ENCODE data around the gene PRR5L.
"Not testable (repeated sequence)": the region's sequence is repeated elsewhere in the genome, so short reads cannot be mapped to it uniquely, and the experiment has no call there.

Gene PRR5L

GRCh38 chr11:36488096-36488495 is 192.0 kb downstream of the PRR5L start:
- DNase-seq (ENCODE audit: extremely low read depth in 1 of 2, low read depth in 1 of 2): no peak

GRCh38 chr11:36490026-36490806 is 194.1 kb downstream of the PRR5L start:
- DNase-seq (ENCODE audit: extremely low read depth in 1 of 2, low read depth in 1 of 2): no peak

DNA sequence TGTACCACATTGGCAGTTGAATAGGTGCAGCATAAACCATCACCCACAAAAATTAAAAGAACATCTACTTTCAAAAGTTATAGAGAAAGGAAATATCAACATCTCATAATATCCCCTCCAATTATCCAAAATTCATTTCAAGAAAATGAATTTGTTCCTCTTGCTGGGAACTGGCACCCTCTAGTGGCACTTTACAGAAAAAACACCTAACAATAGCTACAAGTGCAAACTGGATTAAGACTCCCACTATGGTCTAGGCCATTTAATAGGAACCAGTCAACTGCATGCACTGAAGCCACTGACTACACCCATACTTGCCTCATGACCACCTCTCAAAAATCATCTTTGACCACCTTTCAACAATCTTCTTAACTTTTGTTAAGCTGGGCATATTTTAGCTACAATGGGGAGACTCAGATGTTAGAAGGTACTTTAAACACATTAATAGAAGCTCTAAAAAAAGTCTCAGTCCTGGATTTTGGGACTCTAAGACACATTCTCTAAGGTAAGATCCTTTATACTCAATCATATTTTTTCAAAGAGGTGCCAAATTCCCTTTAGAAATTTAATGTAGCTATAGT is 196.7 kb downstream of the PRR5L start:
- DNase-seq (ENCODE audit: extremely low read depth in 1 of 2, low read depth in 1 of 2): no peak

DNA sequence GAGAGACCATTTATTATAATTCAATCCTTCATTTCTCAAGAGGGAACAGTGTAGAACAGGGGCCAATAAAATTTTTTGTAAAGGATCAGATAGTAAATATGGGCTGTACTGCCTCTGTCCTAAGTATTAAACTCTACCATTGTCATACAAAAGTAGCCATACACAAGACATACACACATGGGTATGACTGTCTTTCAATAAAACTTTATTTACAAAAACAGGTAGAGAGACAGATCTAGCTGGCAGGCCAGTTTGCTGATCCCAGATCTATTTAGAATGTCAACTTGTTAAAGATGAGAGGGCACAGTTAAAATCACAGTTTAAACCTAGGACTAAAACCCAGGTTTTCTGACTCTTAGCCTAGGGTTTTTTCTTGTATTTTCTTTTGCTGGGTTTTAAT is 197.2 kb downstream of the PRR5L start:
- DNase-seq (ENCODE audit: extremely low read depth in 1 of 2, low read depth in 1 of 2): no peak

- DNase-seq (ENCODE audit: extremely low read depth in 1 of 2, low read depth in 1 of 2): no peak
Observed at GRCh38 chr11:36498721-36499120, 202.6 kb downstream of the PRR5L start.

DNA sequence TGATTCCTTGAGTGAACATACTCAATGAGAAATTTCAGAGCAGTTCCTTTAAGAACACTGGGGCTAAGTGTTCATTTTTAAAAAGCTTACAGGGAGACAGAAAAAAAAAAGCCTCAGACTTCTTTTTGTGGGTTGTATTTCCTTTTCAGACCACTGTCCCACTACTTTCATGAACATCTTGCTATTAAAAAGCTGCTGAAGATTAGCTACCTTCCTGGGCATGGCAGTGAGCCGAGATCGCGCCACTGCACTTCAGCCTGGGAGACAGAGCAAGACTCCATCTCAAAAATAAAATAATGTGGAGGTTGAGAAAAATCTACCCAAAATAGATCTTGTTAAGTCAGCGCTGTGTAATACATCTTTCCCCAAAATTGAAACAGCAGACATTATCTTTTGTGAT is 203.2 kb downstream of the PRR5L start:
- DNase-seq (ENCODE audit: extremely low read depth in 1 of 2, low read depth in 1 of 2): no peak

GRCh38 chr11:36500315-36500721 is 204.2 kb downstream of the PRR5L start:
- no peak for DNase-seq (ENCODE audit: extremely low read depth in 1 of 2, low read depth in 1 of 2)

- DNase-seq (ENCODE audit: extremely low read depth in 1 of 2, low read depth in 1 of 2): no peak
Observed at GRCh38 chr11:36501236-36501635, 205.1 kb downstream of the PRR5L start.

DNA sequence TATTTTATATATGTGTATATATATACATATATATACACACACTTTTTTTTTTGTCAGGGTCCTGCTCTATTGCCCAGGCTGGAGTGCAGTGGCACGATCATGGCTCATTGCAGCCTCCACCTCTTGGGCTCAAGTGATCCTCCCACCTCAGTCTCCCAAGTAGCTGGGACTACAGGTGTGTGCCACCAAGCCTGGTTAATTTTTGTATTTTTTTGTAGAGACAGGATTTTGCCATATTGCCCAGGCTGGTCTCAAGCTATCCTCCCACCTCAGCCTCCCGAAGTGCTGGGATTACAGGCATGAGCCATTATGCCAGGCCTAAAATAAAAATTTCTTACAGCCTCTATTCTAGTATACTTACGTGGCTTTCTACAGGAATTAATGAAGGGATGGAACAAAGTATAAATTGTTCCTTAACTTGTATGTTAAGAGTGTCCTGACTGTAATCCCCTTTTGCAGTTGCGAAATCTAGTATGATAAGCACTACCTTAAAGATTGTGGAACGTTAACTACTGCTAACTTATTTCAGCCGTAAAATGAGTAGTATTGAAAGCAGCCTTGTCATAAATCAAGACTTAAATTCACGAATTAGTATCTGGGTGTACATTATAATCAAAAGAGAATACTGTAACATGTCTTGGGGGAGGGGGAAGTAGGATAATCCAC is 211.9 kb downstream of the PRR5L start:
- no peak for DNase-seq (ENCODE audit: extremely low read depth in 1 of 2, low read depth in 1 of 2)

DNA sequence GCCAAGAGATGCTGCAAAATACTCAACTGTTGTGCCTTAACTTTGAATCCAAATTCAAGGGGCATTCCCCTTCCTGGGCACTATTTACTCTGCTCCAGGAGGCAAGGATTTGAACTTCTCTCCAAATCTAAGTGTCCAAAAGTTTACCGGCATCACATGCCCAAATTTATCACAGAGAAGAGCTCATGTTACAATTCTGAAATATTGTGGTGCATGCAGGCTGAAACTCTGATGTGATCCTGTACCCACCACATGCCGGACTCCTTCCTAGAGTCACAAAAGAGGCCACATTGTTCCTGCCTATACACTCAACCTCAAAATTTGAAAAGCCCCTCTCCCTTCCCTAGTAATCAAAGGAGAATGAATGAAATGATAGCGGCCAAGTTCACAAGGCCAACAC is 212.7 kb downstream of the PRR5L start:
- no peak for DNase-seq (ENCODE audit: extremely low read depth in 1 of 2, low read depth in 1 of 2)

DNA sequence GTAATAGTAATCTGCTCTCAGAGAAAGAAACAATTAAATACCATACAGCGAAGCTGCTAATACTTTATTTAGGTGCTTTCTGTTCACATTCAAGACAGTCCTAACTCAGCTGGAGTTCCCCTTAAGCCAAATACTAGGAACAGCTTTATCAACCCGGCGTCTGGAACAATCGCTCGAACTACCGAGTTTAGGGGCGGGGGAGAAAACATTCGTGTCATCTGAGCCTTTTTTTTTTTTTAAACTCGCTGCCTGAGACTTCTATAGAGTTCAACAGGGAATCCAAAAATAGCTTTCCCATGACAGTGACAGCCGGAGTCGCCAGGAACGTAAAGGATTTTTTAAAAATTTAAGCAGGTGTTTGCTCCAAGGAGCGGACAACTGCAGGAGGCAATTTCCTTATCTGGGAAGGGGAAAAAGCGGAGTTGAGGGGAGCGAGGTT is 213.1 kb downstream of the PRR5L start:
- no peak for DNase-seq (ENCODE audit: extremely low read depth in 1 of 2, low read depth in 1 of 2)

DNA sequence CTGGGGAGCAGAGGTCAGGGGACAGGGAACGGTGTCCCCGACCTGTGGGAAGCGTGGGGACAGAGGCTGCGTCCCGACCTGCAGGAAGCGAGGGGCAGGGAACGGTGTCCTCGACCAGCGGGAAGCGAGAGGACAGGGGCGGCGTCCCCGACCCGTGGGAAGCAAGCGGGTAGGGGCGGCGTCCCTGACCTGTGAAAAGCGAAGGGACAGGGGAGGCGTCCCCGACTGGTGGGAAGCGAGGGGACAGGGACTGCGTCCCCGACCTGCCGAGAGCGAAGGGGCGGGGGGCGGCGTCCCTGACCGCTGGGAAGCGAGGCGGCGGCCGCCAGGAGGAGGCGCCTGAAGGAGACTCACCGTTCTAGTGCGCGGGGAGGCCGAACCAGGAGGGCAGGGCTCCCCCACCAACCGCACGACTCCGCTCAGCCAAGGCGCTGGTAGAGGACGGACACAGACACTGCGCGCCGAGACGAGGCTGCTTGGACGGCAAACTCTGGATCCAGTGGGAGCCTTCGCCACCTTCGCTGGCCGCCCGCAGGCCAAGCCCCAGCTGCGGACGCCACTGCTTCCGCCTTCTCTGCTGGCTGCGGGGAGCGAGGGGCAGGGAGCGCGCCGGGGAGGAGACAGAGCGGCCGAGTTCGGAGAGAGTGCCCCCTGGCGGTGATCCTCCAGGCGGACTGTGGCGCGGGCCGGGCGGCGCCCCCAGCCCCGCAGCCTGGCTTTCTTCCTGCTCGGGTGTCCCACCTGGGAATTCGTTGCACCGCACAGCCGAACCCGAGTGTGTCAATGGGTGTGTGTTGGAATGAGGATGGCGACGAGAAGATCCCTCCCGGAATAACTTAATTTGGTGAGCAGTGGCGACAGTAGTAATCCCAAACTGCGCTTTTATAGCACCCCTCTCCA is 213.9 kb downstream of the PRR5L start, which contains the start of gene TRAF6:
TRAF6 (minus strand) TSS at position 579 of the 900 bp plus-strand sequence. CDS start 8,757 bp downstream, outside the sequence.
- DNase-seq (ENCODE audit: extremely low read depth in 1 of 2, low read depth in 1 of 2): peak; percentile 70 to 89

DNA sequence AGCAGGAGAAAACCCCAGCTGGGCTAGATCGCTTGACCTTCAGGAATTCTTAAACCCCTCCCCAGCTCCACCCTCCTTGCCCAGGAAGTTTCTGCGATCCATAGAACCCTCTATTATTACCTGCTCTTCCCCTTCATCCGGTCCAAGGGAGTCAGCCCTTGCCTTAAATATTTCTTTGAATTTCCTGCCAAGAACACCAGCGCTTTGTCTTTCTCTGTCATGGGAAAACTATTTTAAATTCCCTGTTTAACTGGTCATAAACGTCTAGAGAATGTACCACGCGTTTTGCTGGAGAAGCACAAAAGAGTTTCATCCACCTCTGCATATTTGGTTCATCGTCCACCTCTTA is 214.5 kb downstream of the PRR5L start:
- no peak for DNase-seq (ENCODE audit: extremely low read depth in 1 of 2, low read depth in 1 of 2)

GRCh38 chr11:36511062-36511461 is 215.0 kb downstream of the PRR5L start:
- DNase-seq (ENCODE audit: extremely low read depth in 1 of 2, low read depth in 1 of 2): not testable (repeated sequence)

- DNase-seq (ENCODE audit: extremely low read depth in 1 of 2, low read depth in 1 of 2): no peak
Observed at GRCh38 chr11:36512016-36512415, 215.9 kb downstream of the PRR5L start.

DNA sequence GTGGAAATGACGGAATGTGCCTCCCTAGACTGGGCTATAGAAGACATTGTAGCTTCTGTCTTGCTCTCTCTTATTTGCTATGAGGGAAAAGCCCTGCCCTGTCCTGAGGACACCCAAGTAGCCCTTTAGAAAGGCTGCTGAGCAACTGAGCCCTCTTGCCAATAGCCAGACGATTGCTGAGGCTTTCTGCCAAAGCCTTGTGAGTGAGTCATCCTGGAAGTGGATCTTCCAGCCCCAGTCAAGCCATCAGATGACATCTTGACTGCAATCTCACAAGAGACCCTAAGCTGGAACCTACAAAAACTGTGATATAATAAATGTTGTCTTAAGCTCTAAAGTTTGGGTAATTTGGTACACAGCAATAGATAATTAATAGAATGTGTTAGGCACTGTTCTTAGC is 217.9 kb downstream of the PRR5L start:
- no peak for DNase-seq (ENCODE audit: extremely low read depth in 1 of 2, low read depth in 1 of 2)

Measured in activated CD8-positive, alpha-beta memory T cell treated with anti-CD3 and anti-CD28 coated beads for 1 hour (primary cell).